ENCODE results near the gene SUGT1. TPM values are rescaled to one million over a fixed set of nuclear protein-coding genes. Genes with fewer than 3 reads are reported as not detected.
A peak's percentile ranks its signal among the peaks of the same experiment; 100 is the strongest.

SUGT1 gene
- total and polyA plus RNA-seq, 2 of the 13 experiments (the other 11 are each of a cell fraction or from before 2014, with no cell fraction given), result 23.1 to 71.2 TPM

GRCh38 chr13:52651897-52652195 lies 790 bp upstream of the SUGT1 start:
- ChIA-PET POLR2A (interaction anchor here (1.0 to 3.3 kb wide), 12 partner anchors 10 to 200 kb away, joined by 3 to 94 read pairs (median 5); no protein-coding TSS in a partner anchor), CTCF (ENCODE audit: low intra/inter-chr PET ratio, low total read pairs) (no interaction called here)
- BruUV-seq (replicated peaks), result no TSS peak
- 2% methylated on average over 6 of the region's 7 CpGs for WGBS (ENCODE audit: low lambda C conversion rate)
- Histone ChIP-seq H3K27ac (ENCODE audit: extremely low read length, insufficient read depth, low read length) (peak overlapping the region; percentile 100), H3K79me2 (ENCODE audit: insufficient read depth, low read length) (peaks cover 55% of the 10 kb centered on the region), H4K20me1 (ENCODE audit: insufficient read depth, low read length) (no peaks in the 10 kb centered on the region), H3K4me1 (ENCODE audit: insufficient read depth, low read length) (peaks cover 43% of the 10 kb centered on the region), H3K9ac (ENCODE audit: insufficient read depth, low read depth, low read length) (peak overlapping the region; percentile 98), H3K27me3 (ENCODE audit: control insufficient read depth in 1 of 2, insufficient read depth in 2 of 2, low read length in 2 of 2) (no peaks in the 10 kb centered on the region; a peak in 1 of 5 replicates), H3K4me3 (replicated peaks in 1 of 3; ENCODE audit: insufficient read depth in 1 of 3, low read depth in 2 of 3, low read length in 3 of 3) (peak overlapping the region; percentile 90 to 95 (median 92)), H3K4me2 (ENCODE audit: low read depth, low read length) (peak overlapping the region; percentile 80), H3K9me3 (ENCODE audit: low read length) (no peaks in the 10 kb centered on the region), H3K36me3 (replicated peaks in 1 of 2; ENCODE audit: control insufficient read depth in 1 of 2, insufficient read depth in 2 of 2, low read length in 2 of 2) (0 out of 5 replicates have a peak, but pooled peaks cover 0 to 7% of the 10 kb centered on the region in 2 experiments), H2AFZ (ENCODE audit: low read length) (no peak overlapping the region)
- FAIRE-seq, result no peak
- no peak for DNase-seq (ENCODE audit: low spot score)
- intact Hi-C loops (cut with micrococcal nuclease; ENCODE audit: unreplicated experiment), result loop anchor here (1.0 to 10.0 kb wide), 2 partner anchors 35 to 197 kb away; partner anchors contain the start of genes CKAP2 and VPS36
- in situ Hi-C loops (cut with HindIII; ENCODE audit: extremely low pct_ligation_motif_present, low pct_unique_long_range_greater_than_20kb), result loop anchor here (10.0 kb wide), 1 partner anchor 57 kb away; no protein-coding TSS in a partner anchor
- ATAC-seq, result peak; percentile 35
- TF ChIP-seq JUN (CRISPR knock-in tag; IDR thresholded peaks at IDR 0.05) (no peak), TFE3 (CRISPR knock-in tag; IDR thresholded peaks at IDR 0.05) (0 out of 2 replicates have a peak, but pooled peaks have one; percentile 3), TBX3 (IDR thresholded peaks at IDR 0.05; ENCODE audit: borderline replicate concordance) (peak; percentile 11; the same call in 1 of the 2 replicates), ZNF318 (CRISPR knock-in tag; IDR thresholded peaks at IDR 0.05) (0 out of 2 replicates have a peak, but pooled peaks have one; percentile 52), ZNF652 (CRISPR knock-in tag; IDR thresholded peaks at IDR 0.05; ENCODE audit: borderline replicate concordance, low read depth) (peak; percentile 98), ZFAT (CRISPR knock-in tag; conservative IDR thresholded peaks at IDR 0.05) (no peak), ASH2L (IDR thresholded peaks at IDR 0.05; ENCODE audit: insufficient read length, low read depth, low read length) (peak; percentile 77), ZC3H13 (CRISPR knock-in tag; IDR thresholded peaks at IDR 0.05) (no peak), ZNF7 (CRISPR knock-in tag; IDR thresholded peaks at IDR 0.05) (0 out of 2 replicates have a peak, but pooled peaks have one; percentile 4), PATZ1 (CRISPR knock-in tag; IDR thresholded peaks at IDR 0.05) (peak; percentile 80), ZNF775 (CRISPR knock-in tag; IDR thresholded peaks at IDR 0.05; ENCODE audit: borderline replicate concordance) (no peak), HDAC2 (CRISPR knock-in tag; IDR thresholded peaks at IDR 0.05) (0 out of 2 replicates have a peak, but pooled peaks have one; percentile 42), CHD2 (IDR thresholded peaks at IDR 0.05; ENCODE audit: low read depth, low read length) (no peak)
